Left colon (tissue), 2 donors: ENCODE measurements around the gene CHCHD2. TPM values are rescaled to one million over a fixed set of nuclear protein-coding genes. Genes with fewer than 3 reads are reported as not detected.

Experiments
- total RNA-seq, 2 donors: library from RNA; stranded (reverse); fragmentation: NEBNext Ultra II Directional; extraction: Animal tissue kit (Norgen Biotek cat#: 25700); gene quantifications; one replicate each; pipeline ENCODE4 v1.2.1, GENCODE V29; 2021
- donor health status: DM: no; HTN: no; CAD: no.
- donor health status: DM: yes; HTN: yes; CAD: no.

CHCHD2 gene
- total RNA-seq, 2 donors from 2014 or later, result 294 to 314 TPM

Other genes starting within 250 kb of the CHCHD2 start
- gene SEPTIN14, start 243.7 kb downstream of the CHCHD2 start, total RNA-seq, result not detected
- gene ZNF713, start 219.0 kb downstream of the CHCHD2 start, total RNA-seq, result 1 to 10 TPM; 1.4 to 2.6 TPM
- 10 to 100 TPM; 10.4 to 14.7 TPM for gene MRPS17, start 154.6 kb downstream of the CHCHD2 start, total RNA-seq
- 10 to 100 TPM; 57.9 to 77.8 TPM for gene NIPSNAP2, start 141.9 kb downstream of the CHCHD2 start, total RNA-seq
- gene PSPH, start 55.0 kb downstream of the CHCHD2 start, total RNA-seq, result 10 to 100 TPM in 1 of 2 donors, 1 to 10 TPM in 1; 8.5 to 10.9 TPM
- 10 to 100 TPM; 65.1 to 76.7 TPM for gene CCT6A, start 54.7 kb downstream of the CHCHD2 start, total RNA-seq
- gene SUMF2, start 42.2 kb downstream of the CHCHD2 start, total RNA-seq, result 100 to 1,000 TPM in 1 of 2 donors, 10 to 100 TPM in 1; 96.5 to 100 TPM
- gene PHKG1, start 13.5 kb downstream of the CHCHD2 start, total RNA-seq, result 1 to 10 TPM in 1 of 2 donors, under 1 TPM in 1; 0.67 to 1.5 TPM
- gene NUPR2, start 9.9 kb upstream of the CHCHD2 start, total RNA-seq, result 1 to 10 TPM in 1 of 2 donors, under 1 TPM in 1; 0.95 to 1.4 TPM